ENCODE data around the gene GABRB3.

GABRB3 gene

DNA sequence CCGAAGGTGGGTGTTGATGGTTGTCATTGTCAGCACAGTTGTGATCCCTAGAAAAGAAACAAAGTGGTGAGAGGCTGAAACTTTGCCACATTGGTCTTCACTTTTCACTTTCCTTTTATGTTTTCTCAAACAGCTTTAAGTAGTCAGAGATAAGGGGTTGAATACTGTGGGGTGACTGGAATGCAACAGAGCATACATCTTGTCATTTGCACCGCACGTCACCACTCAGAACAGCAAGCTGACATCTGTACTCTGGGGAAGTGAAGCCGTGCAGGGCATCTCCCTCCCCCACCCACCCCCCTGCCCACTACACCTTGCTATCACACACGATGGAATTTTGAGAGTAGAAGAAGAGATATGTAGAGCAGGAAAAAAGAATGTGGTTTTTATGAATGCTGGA is 211.7 kb downstream of the GABRB3 start:
- Histone ChIP-seq H3K4me3 (ENCODE audit: low read depth, low read length) (no peak overlapping the region), H3K36me3 (ENCODE audit: control insufficient read depth in 2 of 2, insufficient read depth in 1 of 2, low read length in 2 of 2) (peaks cover 0 to 13% of the 10 kb centered on the region in 2 experiments; a peak in 1 of 3 replicates), H3K27ac (ENCODE audit: extremely low read depth, low read depth, low read length) (no peak overlapping the region), H3K9me3 (ENCODE audit: control insufficient read depth, insufficient read depth, low read depth, low read length) (no peaks in the 10 kb centered on the region), H3K4me1 (ENCODE audit: control insufficient read depth, insufficient read depth, low read length) (no peaks in the 10 kb centered on the region)
- POLR2A ChIA-PET: interaction anchor here (0.6 kb wide), 1 partner anchor 149 kb away, joined by 3 read pairs; no protein-coding TSS in a partner anchor
- TF ChIP-seq ZNF132 (tag by site-specific recombination; IDR thresholded peaks at IDR 0.05; ENCODE audit: borderline replicate concordance): no peak
- TF ChIP-seq SETDB1 (IDR thresholded peaks at IDR 0.05; ENCODE audit: insufficient read length, low read length): no peak
- no peak for TF ChIP-seq ZNF560 (tag by site-specific recombination; IDR thresholded peaks at IDR 0.05; ENCODE audit: borderline replicate concordance)
- no peak for TF ChIP-seq ZNF23 (tag by site-specific recombination; IDR thresholded peaks at IDR 0.05; ENCODE audit: borderline replicate concordance)
- TF ChIP-seq, protein P1, sequence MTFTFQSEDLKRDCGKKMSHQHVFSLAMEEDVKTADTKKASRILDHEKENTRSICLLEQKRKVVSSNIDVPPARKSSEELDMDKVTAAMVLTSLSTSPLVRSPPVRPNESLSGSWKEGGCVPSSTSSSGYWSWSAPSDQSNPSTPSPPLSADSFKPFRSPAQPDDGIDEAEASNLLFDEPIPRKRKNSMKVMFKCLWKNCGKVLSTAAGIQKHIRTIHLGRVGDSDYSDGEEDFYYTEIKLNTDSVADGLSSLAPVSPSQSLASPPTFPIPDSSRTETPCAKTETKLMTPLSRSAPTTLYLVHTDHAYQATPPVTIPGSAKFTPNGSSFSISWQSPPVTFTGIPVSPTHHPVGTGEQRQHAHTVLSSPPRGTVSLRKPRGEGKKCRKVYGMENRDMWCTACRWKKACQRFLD (tag by site-specific recombination; IDR thresholded peaks at IDR 0.05): no peak
- CTCF ChIA-PET: no interaction called here

DNA sequence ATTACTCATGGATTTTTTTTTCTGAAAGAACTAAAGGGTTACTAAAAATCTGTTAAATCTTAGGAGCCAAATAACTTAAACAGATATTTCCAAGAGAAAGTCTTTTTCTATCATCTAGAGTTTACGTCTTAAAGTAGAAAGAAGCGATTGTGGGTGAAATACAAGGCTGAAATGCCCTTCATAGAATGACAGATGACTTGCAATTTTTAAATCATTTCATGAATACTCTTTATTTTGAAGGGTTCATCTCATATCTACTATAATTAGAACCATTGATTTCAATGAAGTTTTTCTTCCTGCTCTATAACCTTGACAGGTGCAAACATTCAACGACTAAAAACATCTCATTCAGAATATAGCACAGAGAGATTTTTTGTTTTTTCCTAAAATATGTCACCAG is 217.0 kb downstream of the GABRB3 start:
- Histone ChIP-seq H3K27ac (ENCODE audit: extremely low read depth, low read depth, low read length) (no peak overlapping the region), H3K9me3 (ENCODE audit: control insufficient read depth, insufficient read depth, low read depth, low read length) (no peaks in the 10 kb centered on the region), H3K4me1 (ENCODE audit: control insufficient read depth, insufficient read depth, low read length) (no peaks in the 10 kb centered on the region), H3K4me3 (ENCODE audit: low read depth, low read length) (no peak overlapping the region), H3K36me3 (ENCODE audit: control insufficient read depth in 2 of 2, insufficient read depth in 1 of 2, low read length in 2 of 2) (peaks cover 0 to 11% of the 10 kb centered on the region in 2 experiments; a peak in 1 of 3 replicates)
- CTCF ChIA-PET: no interaction called here
- TF ChIP-seq, protein P2, sequence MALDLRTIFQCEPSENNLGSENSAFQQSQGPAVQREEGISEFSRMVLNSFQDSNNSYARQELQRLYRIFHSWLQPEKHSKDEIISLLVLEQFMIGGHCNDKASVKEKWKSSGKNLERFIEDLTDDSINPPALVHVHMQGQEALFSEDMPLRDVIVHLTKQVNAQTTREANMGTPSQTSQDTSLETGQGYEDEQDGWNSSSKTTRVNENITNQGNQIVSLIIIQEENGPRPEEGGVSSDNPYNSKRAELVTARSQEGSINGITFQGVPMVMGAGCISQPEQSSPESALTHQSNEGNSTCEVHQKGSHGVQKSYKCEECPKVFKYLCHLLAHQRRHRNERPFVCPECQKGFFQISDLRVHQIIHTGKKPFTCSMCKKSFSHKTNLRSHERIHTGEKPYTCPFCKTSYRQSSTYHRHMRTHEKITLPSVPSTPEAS (tag by site-specific recombination; IDR thresholded peaks at IDR 0.05): no peak
- no peak for TF ChIP-seq ZNF549 (tag by site-specific recombination; IDR thresholded peaks at IDR 0.05)
- TF ChIP-seq ZNF223 (tag by site-specific recombination; IDR thresholded peaks at IDR 0.05): no peak
- no peak for TF ChIP-seq IKZF3 (tag by site-specific recombination; IDR thresholded peaks at IDR 0.05)
- no peak for TF ChIP-seq ZNF423 (tag by site-specific recombination; IDR thresholded peaks at IDR 0.05)
- TF ChIP-seq, protein P3, sequence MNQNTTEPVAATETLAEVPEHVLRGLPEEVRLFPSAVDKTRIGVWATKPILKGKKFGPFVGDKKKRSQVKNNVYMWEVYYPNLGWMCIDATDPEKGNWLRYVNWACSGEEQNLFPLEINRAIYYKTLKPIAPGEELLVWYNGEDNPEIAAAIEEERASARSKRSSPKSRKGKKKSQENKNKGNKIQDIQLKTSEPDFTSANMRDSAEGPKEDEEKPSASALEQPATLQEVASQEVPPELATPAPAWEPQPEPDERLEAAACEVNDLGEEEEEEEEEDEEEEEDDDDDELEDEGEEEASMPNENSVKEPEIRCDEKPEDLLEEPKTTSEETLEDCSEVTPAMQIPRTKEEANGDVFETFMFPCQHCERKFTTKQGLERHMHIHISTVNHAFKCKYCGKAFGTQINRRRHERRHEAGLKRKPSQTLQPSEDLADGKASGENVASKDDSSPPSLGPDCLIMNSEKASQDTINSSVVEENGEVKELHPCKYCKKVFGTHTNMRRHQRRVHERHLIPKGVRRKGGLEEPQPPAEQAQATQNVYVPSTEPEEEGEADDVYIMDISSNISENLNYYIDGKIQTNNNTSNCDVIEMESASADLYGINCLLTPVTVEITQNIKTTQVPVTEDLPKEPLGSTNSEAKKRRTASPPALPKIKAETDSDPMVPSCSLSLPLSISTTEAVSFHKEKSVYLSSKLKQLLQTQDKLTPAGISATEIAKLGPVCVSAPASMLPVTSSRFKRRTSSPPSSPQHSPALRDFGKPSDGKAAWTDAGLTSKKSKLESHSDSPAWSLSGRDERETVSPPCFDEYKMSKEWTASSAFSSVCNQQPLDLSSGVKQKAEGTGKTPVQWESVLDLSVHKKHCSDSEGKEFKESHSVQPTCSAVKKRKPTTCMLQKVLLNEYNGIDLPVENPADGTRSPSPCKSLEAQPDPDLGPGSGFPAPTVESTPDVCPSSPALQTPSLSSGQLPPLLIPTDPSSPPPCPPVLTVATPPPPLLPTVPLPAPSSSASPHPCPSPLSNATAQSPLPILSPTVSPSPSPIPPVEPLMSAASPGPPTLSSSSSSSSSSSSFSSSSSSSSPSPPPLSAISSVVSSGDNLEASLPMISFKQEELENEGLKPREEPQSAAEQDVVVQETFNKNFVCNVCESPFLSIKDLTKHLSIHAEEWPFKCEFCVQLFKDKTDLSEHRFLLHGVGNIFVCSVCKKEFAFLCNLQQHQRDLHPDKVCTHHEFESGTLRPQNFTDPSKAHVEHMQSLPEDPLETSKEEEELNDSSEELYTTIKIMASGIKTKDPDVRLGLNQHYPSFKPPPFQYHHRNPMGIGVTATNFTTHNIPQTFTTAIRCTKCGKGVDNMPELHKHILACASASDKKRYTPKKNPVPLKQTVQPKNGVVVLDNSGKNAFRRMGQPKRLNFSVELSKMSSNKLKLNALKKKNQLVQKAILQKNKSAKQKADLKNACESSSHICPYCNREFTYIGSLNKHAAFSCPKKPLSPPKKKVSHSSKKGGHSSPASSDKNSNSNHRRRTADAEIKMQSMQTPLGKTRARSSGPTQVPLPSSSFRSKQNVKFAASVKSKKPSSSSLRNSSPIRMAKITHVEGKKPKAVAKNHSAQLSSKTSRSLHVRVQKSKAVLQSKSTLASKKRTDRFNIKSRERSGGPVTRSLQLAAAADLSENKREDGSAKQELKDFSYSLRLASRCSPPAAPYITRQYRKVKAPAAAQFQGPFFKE (tag by site-specific recombination; IDR thresholded peaks at IDR 0.05; ENCODE audit: borderline replicate concordance): no peak
- no peak for TF ChIP-seq ZNF391 (tag by site-specific recombination; IDR thresholded peaks at IDR 0.05; ENCODE audit: borderline replicate concordance, low read depth)
- TF ChIP-seq ZNF140 (tag by site-specific recombination; IDR thresholded peaks at IDR 0.05): no peak
- no peak for TF ChIP-seq ZNF121 (tag by site-specific recombination; IDR thresholded peaks at IDR 0.05)
- TF ChIP-seq ZNF610 (tag by site-specific recombination; IDR thresholded peaks at IDR 0.05; ENCODE audit: borderline replicate concordance): no peak
- no peak for TF ChIP-seq KLF1 (tag by site-specific recombination; IDR thresholded peaks at IDR 0.05)
- TF ChIP-seq ZBTB7A (tag by site-specific recombination; IDR thresholded peaks at IDR 0.05; ENCODE audit: low read depth): no peak
- TF ChIP-seq KLF7 (tag by site-specific recombination; IDR thresholded peaks at IDR 0.05; ENCODE audit: borderline replicate concordance): no peak
- TF ChIP-seq REPIN1 (tag by site-specific recombination; IDR thresholded peaks at IDR 0.05; ENCODE audit: low read depth): no peak
- no peak for TF ChIP-seq ZNF2 (tag by site-specific recombination; IDR thresholded peaks at IDR 0.05)
- TF ChIP-seq, protein P4, sequence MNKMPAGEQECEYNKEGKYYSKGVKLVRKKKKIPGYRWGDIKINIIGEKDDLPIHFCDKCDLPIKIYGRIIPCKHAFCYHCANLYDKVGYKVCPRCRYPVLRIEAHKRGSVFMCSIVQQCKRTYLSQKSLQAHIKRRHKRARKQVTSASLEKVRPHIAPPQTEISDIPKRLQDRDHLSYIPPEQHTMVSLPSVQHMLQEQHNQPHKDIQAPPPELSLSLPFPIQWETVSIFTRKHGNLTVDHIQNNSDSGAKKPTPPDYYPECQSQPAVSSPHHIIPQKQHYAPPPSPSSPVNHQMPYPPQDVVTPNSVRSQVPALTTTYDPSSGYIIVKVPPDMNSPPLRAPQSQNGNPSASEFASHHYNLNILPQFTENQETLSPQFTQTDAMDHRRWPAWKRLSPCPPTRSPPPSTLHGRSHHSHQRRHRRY (tag by site-specific recombination; IDR thresholded peaks at IDR 0.05): no peak
- TF ChIP-seq PRDM1 (tag by site-specific recombination; IDR thresholded peaks at IDR 0.05): no peak
- no peak for TF ChIP-seq ZNF266 (tag by site-specific recombination; IDR thresholded peaks at IDR 0.05; ENCODE audit: low read depth)
- no peak for TF ChIP-seq ZNF768 (tag by site-specific recombination; IDR thresholded peaks at IDR 0.05)
- TF ChIP-seq KLF16 (tag by site-specific recombination; IDR thresholded peaks at IDR 0.05): no peak
- POLR2A ChIA-PET: no interaction called here

Data from HEK293 (cell line).